ENCODE results near the gene TENM3. TPM values are rescaled to one million over a fixed set of nuclear protein-coding genes. Genes with fewer than 3 reads are reported as not detected.
A peak's percentile ranks its signal among the peaks of the same experiment; 100 is the strongest.

Gene TENM3
- total RNA-seq, 1 experiment from 2014 or later, result 71.0 TPM

GRCh38 chr4:182242787-182243186, 415 bp upstream of the TENM3 start (continued):
- no peak for TF ChIP-seq NFATC4 (CRISPR knock-in tag; IDR thresholded peaks at IDR 0.05)
- no peak for TF ChIP-seq MLX (CRISPR knock-in tag; IDR thresholded peaks at IDR 0.05)

GRCh38 chr4:182245041-182245440, 1.8 kb downstream of the TENM3 start:
- Mint-ChIP-seq H3K27me3 (ENCODE audit: low read depth) (no peaks in the 10 kb centered on the region), H3K4me1 (peaks cover 37% of the 10 kb centered on the region), H3K27ac (peak overlapping the region; percentile 50), H3K9me3 (peaks cover 15% of the 10 kb centered on the region), H3K4me3 (no peak overlapping the region), H3K36me3 (peaks cover 16% of the 10 kb centered on the region)
- ChIA-PET POLR2A (no interaction called here), CTCF (no interaction called here)
- no peak for ATAC-seq
- no peak for TF ChIP-seq CTCF (IDR thresholded peaks at IDR 0.05)
- DNase-seq (ENCODE audit: low spot score), result no peak

- Mint-ChIP-seq H3K27ac (peak overlapping the region; percentile 16), H3K36me3 (peaks cover 16% of the 10 kb centered on the region), H3K4me3 (no peak overlapping the region), H3K27me3 (ENCODE audit: low read depth) (no peaks in the 10 kb centered on the region), H3K9me3 (peaks cover 15% of the 10 kb centered on the region), H3K4me1 (peaks cover 35% of the 10 kb centered on the region)
- ChIA-PET POLR2A (no interaction called here), CTCF (no interaction called here)
- TF ChIP-seq TCF7 (CRISPR knock-in tag; IDR thresholded peaks at IDR 0.05; ENCODE audit: low read depth) (no peak), E2F4 (CRISPR knock-in tag; IDR thresholded peaks at IDR 0.05; ENCODE audit: borderline replicate concordance, low read depth) (no peak), ZNF232 (CRISPR knock-in tag; IDR thresholded peaks at IDR 0.05) (no peak), ZBTB21 (CRISPR knock-in tag; IDR thresholded peaks at IDR 0.05; ENCODE audit: borderline replicate concordance) (no peak), PRRX2 (CRISPR knock-in tag; IDR thresholded peaks at IDR 0.05) (no peak), AFF4 (CRISPR knock-in tag; IDR thresholded peaks at IDR 0.05; ENCODE audit: borderline replicate concordance) (no peak), AR (CRISPR knock-in tag; IDR thresholded peaks at IDR 0.05) (no peak), ELF4 (CRISPR knock-in tag; IDR thresholded peaks at IDR 0.05; ENCODE audit: low read depth) (no peak), RORB (CRISPR knock-in tag; IDR thresholded peaks at IDR 0.05) (no peak), NFATC4 (CRISPR knock-in tag; IDR thresholded peaks at IDR 0.05) (no peak), ZNF263 (CRISPR knock-in tag; IDR thresholded peaks at IDR 0.05; ENCODE audit: low read depth) (no peak), E2F5 (CRISPR knock-in tag; IDR thresholded peaks at IDR 0.05) (no peak), ZBTB43 (CRISPR knock-in tag; IDR thresholded peaks at IDR 0.05) (no peak), ZSCAN18 (CRISPR knock-in tag; IDR thresholded peaks at IDR 0.05) (no peak), ZNF219 (CRISPR knock-in tag; IDR thresholded peaks at IDR 0.05; ENCODE audit: borderline replicate concordance) (no peak)
- DNase-seq (ENCODE audit: low spot score) (no peak), ATAC-seq (peak; percentile 33)
These were observed 2.5 kb downstream of the TENM3 start for GRCh38 chr4:182245541-182246215.
